LNCAP (cell line): ENCODE measurements around the gene GHRHR.

ENCODE experiments used
- CTCF ChIP-seq: fragments of 450-650 bp; IDR thresholded peaks from 2 replicates; pipeline ENCODE4 v1.5.1; 2017; ENCODE audit warnings: mild to moderate bottlenecking

Gene GHRHR

GRCh38 chr7:30988351-30989005, 24.7 kb downstream of the GHRHR start:
- no peak for TF ChIP-seq CTCF

GRCh38 chr7:30989008-30989823, 25.5 kb downstream of the GHRHR start:
- no peak for TF ChIP-seq CTCF

DNA sequence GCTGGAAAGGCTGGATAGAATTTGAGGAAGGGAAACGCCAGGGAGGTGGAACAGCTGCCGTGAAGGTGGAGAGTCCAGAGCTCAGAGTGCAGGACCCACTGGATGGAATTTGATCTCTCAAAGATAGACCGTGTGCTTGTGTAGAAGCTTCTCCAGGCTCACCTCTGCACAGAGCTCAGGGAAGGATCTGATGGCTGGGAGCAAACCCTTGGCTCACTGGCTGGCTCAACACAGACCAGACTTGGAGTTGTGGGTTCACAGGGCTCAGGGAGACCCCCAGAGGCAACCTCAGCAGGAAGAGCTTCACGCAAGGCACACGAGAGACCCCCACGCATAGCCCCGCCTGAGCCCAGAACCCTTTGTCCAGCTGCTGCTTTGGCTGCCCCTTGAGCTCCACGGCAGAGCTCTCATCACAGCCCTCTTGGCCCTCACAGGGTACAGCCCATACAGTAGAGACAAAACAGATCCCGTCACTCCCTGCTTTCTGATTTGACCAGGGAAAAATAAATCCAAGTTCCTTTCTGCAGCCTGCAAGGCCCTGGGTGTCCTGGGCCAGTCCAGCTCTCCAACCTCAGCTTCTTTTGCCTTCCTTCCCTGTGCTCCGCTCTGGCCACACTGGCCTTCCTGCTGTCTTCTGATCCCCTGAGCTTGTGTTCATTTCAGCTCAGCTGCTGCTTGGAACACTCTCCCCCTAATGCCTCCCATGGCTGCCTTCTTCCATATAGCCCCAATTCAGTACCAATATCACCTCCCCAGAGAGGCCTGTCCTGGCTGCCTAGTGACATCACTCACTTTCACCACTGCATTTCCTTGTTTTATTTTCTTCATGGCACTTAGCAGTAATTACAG, 26.3 kb downstream of the GHRHR start:
- no peak for TF ChIP-seq CTCF

DNA sequence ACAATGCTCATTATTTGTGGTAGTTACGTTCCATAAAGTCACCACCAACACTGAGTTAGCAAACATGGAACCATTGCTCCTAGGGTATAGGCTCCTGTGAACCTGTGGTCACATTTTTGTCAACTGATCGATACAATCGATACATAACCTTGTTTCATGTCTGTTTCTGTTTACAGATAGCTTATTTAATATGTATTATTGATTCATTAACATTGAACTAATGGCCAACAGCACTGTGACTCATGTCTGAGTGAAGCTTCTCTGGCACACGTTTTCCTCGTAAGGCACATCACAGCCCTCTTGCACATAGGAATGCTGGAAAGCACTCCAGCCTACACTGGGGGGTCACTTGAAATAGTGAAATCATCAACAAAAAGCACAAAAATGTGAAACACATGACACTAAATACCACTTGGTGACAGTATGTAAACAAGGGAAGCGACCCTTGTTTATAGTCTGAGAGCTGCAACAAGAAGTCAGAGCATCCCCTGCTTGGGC, 27.0 kb downstream of the GHRHR start:
- no peak for TF ChIP-seq CTCF

- TF ChIP-seq CTCF, result no peak
These were observed 28.7 kb downstream of the GHRHR start for GRCh38 chr7:30992414-30992813.

DNA sequence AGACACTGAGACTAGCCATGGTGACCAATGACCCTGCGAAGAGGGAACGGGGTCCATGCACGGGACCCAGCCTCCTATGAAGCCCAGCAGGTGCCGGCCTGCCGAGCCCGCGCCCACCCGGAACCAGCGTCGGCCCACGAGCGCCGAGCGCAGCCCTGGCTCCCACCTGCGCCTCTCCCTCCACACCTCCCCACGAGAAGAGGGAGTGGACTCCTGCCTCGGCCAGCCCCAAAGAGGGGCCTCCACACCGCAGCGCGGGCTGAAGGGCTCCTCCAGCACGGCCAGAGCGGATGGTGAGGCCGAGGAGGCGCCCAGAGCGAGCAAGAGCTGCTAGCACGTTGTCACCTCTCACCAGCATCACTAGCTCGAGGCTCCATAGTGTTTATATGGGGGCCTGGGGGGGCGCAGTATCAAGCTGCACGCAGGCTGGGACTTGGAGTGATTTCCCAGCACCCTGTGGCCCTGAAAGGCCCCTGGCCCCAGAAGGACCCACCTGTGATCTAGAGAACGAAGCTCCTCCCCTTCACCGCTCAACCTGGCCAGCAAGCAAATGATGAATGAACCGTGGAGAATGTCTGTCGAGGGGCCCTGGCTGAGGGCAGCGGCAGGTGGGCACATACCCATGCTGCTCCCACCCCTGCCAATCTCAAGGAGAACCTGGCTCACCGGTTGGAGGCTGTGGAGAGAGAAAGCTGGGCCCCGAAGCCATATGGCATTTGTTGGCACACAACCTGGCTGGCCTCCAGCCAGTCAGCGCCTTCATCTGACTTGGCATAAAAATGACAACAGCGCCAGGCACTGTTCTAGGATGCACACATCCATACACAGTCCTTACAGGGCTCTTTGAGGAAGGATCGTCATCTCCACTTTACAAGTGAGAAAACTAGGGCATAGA, 30.7 kb downstream of the GHRHR start:
- no peak for TF ChIP-seq CTCF

DNA sequence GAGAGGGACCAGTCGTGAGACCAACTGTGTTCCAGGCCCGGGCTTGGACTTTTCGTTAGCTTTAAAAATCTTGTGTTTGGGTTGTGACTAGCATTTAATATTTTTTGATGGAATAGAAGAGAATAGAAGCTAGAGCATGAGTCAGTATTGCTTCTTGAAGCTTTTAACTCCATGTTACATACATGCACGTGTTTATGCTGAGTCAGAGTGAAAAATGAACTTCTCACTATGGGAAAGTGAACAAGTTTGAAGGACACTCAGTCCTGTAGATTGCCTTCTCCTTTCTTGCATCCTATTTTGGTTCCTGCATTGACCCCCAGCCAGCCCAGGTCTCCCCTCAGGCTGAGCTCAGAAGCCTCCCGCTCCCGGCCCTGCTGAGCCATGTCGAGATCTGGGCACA, 31.8 kb downstream of the GHRHR start:
- no peak for TF ChIP-seq CTCF
